Inferior parietal cortex (tissue), 1 donor: Measurements from ENCODE around the gene SDF4.
A peak's percentile ranks its signal among the peaks of the same experiment; 100 is the strongest.
"Not testable (repeated sequence)": the region's sequence is repeated elsewhere in the genome, so short reads cannot be mapped to it uniquely, and the experiment has no call there.

Source experiments
- DNase-seq: peaks from one replicate; pipeline ENCODE4 v3.0.0-alpha.2; 2016; ENCODE audit errors: extremely low spot score

SDF4 gene

GRCh38 chr1:1198423-1199140 lies 33.2 kb downstream of the SDF4 start:
- DNase-seq, result no peak

DNA sequence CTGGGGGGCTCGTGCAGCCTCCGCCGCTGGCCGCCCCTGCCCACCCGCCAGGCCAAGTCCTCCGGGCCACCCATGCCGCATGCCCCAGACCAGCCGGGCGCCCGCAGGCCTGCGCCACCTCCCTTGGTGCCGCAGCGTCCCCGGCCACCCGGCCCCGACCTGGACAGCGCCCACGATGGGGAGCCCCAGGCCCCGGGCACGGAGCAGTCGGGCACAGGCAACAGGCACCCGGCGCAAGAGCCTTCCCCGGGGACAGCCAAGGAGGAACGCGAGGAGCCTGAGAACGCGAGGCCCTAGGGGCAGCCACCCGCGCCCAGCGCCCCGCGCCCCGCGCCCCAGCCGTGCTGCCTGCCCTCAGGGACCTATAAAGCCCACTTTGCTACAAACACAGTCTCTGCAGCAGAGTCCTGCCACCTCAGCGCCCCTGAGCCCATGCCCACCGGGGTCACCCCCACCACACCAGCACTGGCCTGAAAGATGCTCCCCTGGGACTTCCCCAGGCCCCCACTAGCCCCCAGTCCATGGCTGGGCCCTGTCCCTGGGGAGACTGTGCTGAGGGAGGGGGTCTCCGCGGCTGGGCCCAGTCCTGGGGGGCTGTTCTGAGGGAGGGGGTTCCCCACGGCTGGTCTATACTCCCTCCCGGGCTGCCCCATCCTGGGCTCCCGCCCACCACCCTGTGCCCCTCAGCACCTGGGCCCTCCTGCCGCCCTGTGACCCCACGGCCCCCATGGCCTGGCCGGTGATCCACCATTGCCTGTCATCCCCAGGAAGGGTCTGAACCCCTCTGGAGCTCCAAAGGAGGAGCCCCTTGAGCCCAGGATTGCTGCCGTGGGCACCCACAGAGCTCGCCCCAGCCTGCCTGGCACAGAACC lies 34.0 kb downstream of the SDF4 start:
- no peak for DNase-seq

DNA sequence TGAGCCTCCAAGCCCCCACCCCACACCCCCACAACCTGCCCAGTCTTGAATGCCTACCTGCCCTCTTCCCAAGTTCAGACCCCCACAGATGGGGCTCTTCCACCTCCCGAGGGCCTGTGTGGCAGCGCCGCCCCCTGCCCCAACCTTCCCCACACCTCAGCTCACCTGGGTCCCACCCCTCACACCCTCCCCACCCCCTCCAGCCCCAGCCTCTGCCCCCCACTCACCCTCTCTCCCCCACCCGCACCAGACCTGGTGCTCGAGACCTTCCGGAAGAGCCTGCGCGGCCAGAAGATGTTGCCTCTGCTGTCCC lies 34.7 kb downstream of the SDF4 start:
- DNase-seq, result no peak

DNA sequence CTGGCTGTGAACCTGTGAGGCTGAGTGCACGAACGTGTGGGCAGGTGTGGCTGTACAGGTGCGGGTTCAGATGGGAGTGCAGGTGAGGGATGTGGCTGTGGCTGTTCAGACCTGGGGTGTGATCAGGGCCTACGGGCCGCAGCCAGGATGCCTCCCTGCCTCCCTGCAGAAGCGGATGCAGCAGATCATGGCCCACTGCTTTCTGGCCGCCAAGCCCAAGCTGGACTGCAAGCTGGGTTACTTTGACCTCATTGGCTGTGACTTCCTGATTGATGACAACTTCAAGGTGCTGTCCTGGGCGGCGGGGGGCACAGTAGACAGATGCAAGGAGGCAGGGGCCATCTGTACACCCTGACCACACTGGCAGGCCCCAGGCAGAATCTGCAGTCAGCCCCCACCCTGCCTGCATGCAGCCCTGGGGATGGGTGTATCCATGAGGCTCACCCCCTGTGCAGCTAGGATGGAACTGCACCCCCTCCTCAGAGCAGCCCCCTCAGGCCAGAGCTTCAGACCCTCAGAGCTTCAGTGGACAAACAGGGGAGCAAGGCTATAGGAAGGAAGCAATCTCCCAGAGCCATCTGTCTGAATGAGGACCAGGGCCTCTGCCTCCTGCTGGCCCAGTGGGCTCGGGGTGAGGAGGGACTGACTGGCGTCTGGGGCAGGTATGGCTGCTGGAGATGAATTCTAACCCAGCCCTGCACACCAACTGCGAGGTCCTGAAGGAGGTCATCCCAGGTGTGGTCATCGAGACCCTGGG lies 35.2 kb downstream of the SDF4 start:
- no peak for DNase-seq

DNA sequence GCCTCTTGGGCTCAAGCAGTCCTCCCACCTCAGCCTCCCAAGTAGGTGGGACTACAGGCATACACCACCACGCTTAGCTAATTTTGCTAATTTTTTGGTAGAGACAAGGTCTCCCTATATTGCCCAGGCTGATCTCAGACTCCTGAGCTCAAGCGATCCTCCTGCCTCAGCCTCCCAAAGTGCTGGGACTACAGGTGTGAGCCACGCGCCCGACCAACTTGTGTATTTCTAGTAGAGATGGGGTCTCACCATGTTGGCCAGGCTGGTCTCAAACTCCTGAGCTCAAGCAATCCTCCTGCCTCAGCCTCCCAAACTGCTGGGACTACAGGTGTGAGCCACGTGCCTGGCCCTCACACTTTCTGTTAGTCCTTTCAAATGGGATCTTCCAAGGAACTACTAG lies 36.1 kb downstream of the SDF4 start:
- DNase-seq, result not testable (repeated sequence)

DNA sequence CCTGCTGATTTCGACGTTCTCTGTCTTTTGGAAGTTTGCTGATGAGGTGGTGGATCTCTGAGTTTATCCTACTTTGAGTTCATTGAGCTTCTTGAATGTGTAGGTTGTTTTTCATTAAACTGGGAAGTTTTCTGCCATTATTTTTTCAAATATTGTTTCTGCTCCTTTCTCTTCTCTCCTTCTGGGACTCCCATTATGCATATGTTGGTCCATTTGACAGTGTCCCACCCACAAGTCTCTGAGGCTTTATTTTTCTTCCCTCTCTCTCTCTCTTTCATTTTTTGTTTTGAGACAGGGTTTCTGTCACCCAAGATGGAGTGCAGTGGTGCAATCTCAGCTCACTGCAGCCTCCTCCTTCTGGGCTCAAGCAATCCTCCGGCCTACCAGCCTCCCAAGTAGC lies 37.1 kb downstream of the SDF4 start:
- no peak for DNase-seq

GRCh38 chr1:1191734-1192133 lies 40.1 kb downstream of the SDF4 start:
- DNase-seq, result no peak

- DNase-seq, result no peak
Observed at GRCh38 chr1:1189111-1189510, 42.7 kb downstream of the SDF4 start.

GRCh38 chr1:1187938-1188337 lies 43.9 kb downstream of the SDF4 start:
- DNase-seq, result no peak

DNA sequence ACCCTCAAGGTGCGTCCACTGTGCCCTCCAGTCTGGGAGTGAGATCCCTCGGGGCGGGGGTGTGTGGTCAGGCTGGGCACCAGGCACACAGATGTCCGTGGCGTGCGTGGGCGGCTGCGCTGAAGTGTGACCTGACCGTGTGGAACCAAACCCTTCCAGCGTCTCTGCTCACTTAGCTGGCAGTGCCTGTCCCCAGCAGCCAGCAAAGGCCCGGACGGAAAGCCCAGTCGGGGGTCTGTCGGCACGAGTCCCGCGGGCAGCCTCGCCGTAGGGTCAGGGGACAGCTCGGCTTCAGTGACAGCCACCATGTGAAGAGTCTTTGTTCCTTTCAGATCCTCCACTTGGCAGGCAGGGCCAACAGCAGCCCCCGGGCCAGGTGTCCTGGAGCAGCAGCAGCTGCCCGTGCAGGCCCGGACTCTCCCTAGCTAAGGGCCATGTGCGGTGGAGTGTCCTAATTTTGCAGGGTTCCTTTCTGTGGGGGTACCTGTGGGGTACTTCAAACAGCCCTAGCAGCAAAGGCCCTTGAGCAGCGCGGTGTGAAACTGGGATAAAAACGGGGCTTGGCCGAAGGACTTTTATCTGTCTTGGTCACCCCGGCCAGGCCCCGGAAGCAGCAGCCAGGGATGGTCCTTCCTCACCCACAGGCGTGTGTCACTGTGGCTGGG lies 46.6 kb downstream of the SDF4 start:
- peak; percentile 6 for DNase-seq

DNA sequence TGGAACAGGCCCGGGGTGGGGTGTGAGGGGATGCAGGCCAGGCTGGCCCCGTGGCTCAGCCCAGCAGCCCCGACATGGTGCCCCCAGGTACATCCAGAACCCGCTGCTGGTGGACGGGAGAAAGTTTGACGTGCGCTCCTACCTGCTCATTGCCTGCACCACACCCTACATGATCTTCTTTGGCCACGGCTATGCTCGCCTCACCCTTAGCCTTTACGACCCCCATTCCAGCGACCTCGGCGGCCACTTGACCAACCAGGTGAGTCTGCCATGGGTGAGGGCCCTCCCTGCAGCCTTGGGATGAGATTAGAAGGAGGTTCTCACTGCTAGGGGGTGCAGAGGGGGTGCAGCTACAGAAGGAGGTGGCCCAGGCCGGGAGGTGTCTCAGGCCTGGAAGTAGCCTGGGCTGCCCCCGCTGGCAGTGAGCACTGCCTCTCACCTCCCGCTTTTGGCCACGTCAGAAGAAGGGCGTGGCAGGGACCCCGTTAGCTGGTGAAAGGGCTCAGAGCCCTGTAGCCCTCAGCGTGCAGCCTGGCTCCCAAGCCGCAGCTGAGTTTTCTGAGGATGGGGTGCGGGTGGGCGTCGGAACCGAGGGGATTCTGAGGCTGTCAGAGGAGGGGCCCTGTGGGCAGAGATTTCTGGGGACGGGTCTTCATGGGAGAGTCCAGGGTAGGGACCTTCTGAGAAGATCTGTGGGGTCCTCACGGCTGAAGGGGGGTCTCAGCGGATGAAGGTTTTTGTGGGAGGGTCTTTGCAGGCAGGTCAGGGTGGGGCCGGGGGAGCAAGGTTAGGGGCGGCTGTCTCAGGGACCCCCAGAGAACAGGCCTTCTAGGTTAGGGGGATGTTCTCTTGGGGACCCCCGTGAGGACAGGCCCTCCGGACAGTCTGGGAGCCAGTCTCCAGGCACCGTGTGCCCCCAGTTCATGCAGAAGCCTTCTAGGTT lies 47.7 kb downstream of the SDF4 start:
- DNase-seq, result no peak

- no peak for DNase-seq
Observed at GRCh38 chr1:1183221-1183747, 48.5 kb downstream of the SDF4 start.

- DNase-seq, result no peak
Observed at GRCh38 chr1:1182491-1183220, 49.1 kb downstream of the SDF4 start.

DNA sequence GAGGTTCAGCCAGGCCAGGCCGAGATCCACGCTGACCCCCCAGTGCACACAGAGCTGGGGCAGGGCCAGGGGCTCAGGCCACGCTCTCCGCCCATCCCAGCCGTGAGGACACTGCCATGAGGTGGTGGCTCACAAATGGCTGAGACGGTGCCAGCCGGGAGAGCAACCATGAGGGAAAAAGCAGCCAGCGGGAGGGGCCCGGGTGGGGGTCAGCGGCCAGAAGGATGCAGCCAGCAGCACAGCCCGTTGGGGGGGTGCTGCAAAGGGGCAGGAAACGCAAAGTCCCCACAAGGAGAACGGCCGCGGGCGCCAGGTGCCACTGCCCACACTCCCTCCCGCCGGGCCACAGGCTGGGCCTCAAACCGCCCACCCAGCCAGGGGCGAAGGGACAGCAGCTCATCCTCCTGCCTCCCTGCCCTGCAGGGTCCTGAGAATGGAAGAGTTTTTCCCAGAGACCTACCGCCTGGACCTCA lies 49.8 kb downstream of the SDF4 start:
- no peak for DNase-seq

DNA sequence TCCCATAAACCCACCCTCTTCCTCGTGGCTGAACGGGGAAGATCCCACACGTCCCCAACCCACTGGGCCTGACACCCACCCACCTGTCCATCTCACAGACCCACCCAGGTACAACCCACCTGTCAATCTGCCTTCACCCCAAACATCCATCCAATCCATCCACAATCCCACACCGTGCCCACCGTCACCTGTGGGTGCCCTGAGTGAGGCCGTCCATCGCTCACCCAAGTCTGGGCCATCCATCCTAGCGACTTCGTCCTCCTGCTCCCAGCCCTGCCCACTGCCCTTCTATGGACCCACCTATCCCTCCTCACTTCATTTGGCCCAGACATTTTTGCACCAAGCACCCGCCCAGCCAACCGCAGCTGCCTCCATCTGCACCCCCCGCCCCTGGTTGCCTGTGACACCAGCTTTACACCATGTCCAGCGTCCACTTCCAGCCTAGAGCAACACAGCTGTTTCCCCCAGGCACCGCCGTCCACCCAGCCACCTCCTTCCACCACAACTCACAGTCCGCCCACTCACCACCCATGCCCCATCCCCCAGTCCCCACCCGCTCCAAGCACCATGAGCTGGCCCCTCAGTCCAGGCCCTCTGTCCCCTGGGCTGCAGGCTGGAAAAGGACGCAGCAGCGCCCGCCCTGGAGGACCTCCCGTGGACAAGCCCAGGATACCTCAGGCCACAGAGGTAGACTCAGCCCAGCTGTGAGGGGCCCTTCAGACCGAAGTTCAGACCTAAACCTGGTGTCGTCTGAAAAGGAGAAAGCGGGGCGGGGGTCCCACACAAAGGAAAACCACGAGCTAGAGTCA lies 50.5 kb downstream of the SDF4 start:
- no peak for DNase-seq

- DNase-seq, result no peak
Observed at GRCh38 chr1:1179983-1180861, 51.6 kb downstream of the SDF4 start.

DNA sequence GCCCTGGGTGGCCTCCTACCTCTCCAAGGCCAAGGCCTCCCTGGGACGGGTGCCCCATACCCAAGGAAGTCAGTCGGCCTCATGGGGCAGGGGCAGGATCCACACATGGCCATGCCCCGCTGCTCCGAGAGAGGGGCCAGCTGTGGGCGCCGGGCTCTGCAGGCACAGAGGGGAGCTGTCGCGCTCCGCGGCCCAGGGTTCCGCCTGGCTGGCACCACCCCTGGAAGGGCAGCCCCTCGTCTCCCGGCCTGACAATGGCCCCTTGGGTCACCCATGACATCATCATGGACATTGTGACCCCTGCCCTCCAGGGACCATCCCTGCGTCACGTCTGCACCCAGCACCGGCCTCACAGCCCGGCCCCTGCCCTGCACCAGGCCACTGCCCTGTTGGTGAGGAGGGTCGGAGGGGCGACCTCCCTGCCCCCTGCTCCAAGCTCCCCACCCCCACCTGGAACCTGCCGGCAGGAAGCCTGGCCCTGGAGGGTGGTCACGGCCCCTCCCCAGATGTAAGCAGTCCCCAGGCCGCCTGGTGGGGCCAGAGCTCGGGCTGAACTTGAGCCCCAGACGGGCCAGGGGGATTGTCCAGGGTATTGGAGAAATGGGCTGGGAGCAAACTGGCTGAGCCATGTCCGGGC lies 52.3 kb downstream of the SDF4 start:
- no peak for DNase-seq
